Gastrocnemius medialis (tissue), 4 donors: ENCODE measurements around the gene TRIP12. TPM values are rescaled to one million over a fixed set of nuclear protein-coding genes. Genes with fewer than 3 reads are reported as not detected.

ENCODE experiments used
- ATAC-seq, 2 donors: fragments of 150-250 bp; one replicate each; pipeline ENCODE4 v1.9.1; 2016
- DNase-seq, 2 donors: peaks; one replicate each; pipeline ENCODE4 v3.0.0-alpha.2; 2019
- H3K27ac ChIP-seq, 4 donors: fragments of 200-600 bp; sonication (generic); 1 replicate in 1 of 4; 2 replicates in 3 of 4; pipeline ENCODE4 v1.5.1; 2016 to 2018; ENCODE audit warnings: mild to moderate bottlenecking in 2 of 4, moderate library complexity in 1 of 4
- H3K27me3 ChIP-seq, 3 donors: fragments of 200-600 bp; sonication (generic) in 2 of 3; 1 replicate in 1 of 3; 2 replicates in 2 of 3; pipeline versions ENCODE4 v1.5.1 to v1.6.0; 2016 to 2019; ENCODE audit warnings: mild to moderate bottlenecking in 1 of 3, moderate library complexity in 1 of 3
- H3K36me3 ChIP-seq, 2 donors: fragments of 200-600 bp; sonication (generic) in 1 of 2; one replicate each; pipeline ENCODE4 v1.5.1; 2017 to 2018
- H3K4me1 ChIP-seq, 2 donors: fragments of 200-600 bp; sonication (generic) in 1 of 2; one replicate each; pipeline ENCODE4 v1.5.1; 2016 to 2017; ENCODE audit warnings: mild to moderate bottlenecking in 2 of 2
- H3K4me3 ChIP-seq, 4 donors: fragments of 200-600 bp; sonication (generic) in 3 of 4; 1 replicate in 1 of 4; 2 replicates in 3 of 4; pipeline ENCODE4 v1.5.1; 2016 to 2019; ENCODE audit warnings: mild to moderate bottlenecking in 2 of 4
- H3K9me3 ChIP-seq, 3 donors: fragments of 200-600 bp; sonication (generic) in 2 of 3; 1 replicate in 1 of 3; 2 replicates in 2 of 3; pipeline ENCODE4 v1.5.1; 2016 to 2019
- CTCF ChIP-seq, 5 experiments: fragments of 450-650 bp in 3 of 5; fragments of 200-600 bp in 2 of 5; sonication (generic) in 2 of 5; IDR thresholded peaks in 4 of 5; conservative IDR thresholded peaks in 1 of 5; 1 replicate in 4 of 5; 2 replicates in 1 of 5; pipeline ENCODE4 v1.5.1; 2016 to 2019; ENCODE audit warnings: antibody characterized with exemption in 5 of 5, mild to moderate bottlenecking in 3 of 5, moderate library complexity in 3 of 5
- POLR2A ChIP-seq, 2 donors: fragments of 450-650 bp; IDR thresholded peaks; one replicate each; pipeline ENCODE4 v1.6.1; 2017; ENCODE audit warnings: antibody characterized with exemption in 2 of 2, mild to moderate bottlenecking in 2 of 2, moderate library complexity in 2 of 2
- in situ Hi-C, 4 donors: fragments of 200-750 bp; cut with MboI; loops; one replicate each; pipeline versions ENCODE4 v1.15.0 to v1.8.0; 2017; ENCODE audit warnings: low sequenced_read_pairs in 4 of 4
- intact Hi-C: fragments of 100-400 bp; cut with DNase I; formaldehyde crosslinking; loops from one replicate; pipeline ENCODE4 v1.15.1; 2023; ENCODE audit warnings: low total_unique reads
- total RNA-seq, 4 donors: library from RNA; depleted of rRNA; stranded (reverse); fragments of >200 nt; gene quantifications; one replicate each; pipeline versions ENCODE4 v1.1.0 to v1.2.3, GENCODE V29; 2016

Gene TRIP12
- total RNA-seq, 4 donors from 2014 or later = 122 to 152 (median 141) TPM

- TF ChIP-seq POLR2A (IDR thresholded peaks at IDR 0.05) (no peak), CTCF (IDR thresholded peaks at IDR 0.05 in 4 of 5, conservative IDR thresholded peaks at IDR 0.05 in 1 of 5) (no peak)
- DNase-seq (no peak), ATAC-seq (peak; percentile 86 to 92)
- Histone ChIP-seq H3K27me3 (no peaks in the 10 kb centered on the region), H3K27ac (peak overlapping the region; percentile 57 to 60 (median 60)), H3K4me1 (peaks cover 58 to 69% of the 10 kb centered on the region in 2 donors), H3K9me3 (no peaks in the 10 kb centered on the region), H3K4me3 (no peak overlapping the region), H3K36me3 (no peaks in the 10 kb centered on the region)
- intact Hi-C loops = no loop called here
- in situ Hi-C loops = no loop called here
These were observed 52.6 kb downstream of the TRIP12 start for GRCh38 chr2:229869226-229869625.

GRCh38 chr2:229868794-229869193, 53.0 kb downstream of the TRIP12 start:
- H3K27ac ChIP-seq = peak overlapping the region; percentile 57 to 60 (median 60)
- no peak for DNase-seq
- ATAC-seq = peak in 1 of 2 donors; percentile 55
- in situ Hi-C loops (no loop called here), intact Hi-C loops (no loop called here)
- no peak overlapping the region for H3K4me3 ChIP-seq
- H3K36me3 ChIP-seq = no peaks in the 10 kb centered on the region
- H3K27me3 ChIP-seq = no peaks in the 10 kb centered on the region
- no peaks in the 10 kb centered on the region for H3K9me3 ChIP-seq
- peaks cover 58 to 69% of the 10 kb centered on the region in 2 donors for H3K4me1 ChIP-seq
- TF ChIP-seq CTCF (IDR thresholded peaks at IDR 0.05 in 4 of 5, conservative IDR thresholded peaks at IDR 0.05 in 1 of 5) (no peak), POLR2A (IDR thresholded peaks at IDR 0.05) (no peak)

GRCh38 chr2:229865033-229865432, 56.8 kb downstream of the TRIP12 start:
- DNase-seq (no peak), ATAC-seq (no peak)
- Histone ChIP-seq H3K27me3 (no peaks in the 10 kb centered on the region), H3K9me3 (no peaks in the 10 kb centered on the region), H3K27ac (no peak overlapping the region), H3K4me1 (peaks cover 38 to 51% of the 10 kb centered on the region in 2 donors), H3K4me3 (no peak overlapping the region), H3K36me3 (no peaks in the 10 kb centered on the region)
- in situ Hi-C loops = no loop called here
- TF ChIP-seq POLR2A (IDR thresholded peaks at IDR 0.05) = no peak
- no peak for TF ChIP-seq CTCF (IDR thresholded peaks at IDR 0.05 in 4 of 5, conservative IDR thresholded peaks at IDR 0.05 in 1 of 5)
- intact Hi-C loops = no loop called here

DNA sequence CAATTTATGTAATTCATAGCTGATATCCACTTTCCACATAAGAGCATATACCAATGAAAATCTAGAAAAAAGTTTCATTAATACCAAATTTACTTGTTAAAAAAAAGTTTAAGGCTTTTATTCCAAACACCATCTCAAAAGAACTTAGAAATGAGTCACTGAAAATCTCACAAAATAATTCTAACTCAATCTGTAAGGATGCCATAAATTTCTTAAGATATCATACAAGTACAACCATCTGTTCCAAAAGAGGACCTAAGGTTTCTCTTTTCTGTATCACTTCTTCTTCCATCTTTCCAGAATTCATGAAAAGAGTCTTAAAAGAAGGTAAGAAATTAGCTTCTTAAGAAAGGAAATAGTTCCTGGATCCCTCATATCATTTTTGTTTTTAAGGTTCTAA, 60.4 kb downstream of the TRIP12 start:
- H3K9me3 ChIP-seq = no peaks in the 10 kb centered on the region
- intact Hi-C loops (no loop called here), in situ Hi-C loops (no loop called here)
- ATAC-seq (no peak), DNase-seq (no peak)
- peaks cover 8 to 19% of the 10 kb centered on the region in 2 donors for H3K4me1 ChIP-seq
- peaks cover 0 to 15% of the 10 kb centered on the region in 2 donors for H3K36me3 ChIP-seq
- H3K27me3 ChIP-seq = no peaks in the 10 kb centered on the region
- no peak overlapping the region for H3K4me3 ChIP-seq
- no peak for TF ChIP-seq CTCF (IDR thresholded peaks at IDR 0.05 in 4 of 5, conservative IDR thresholded peaks at IDR 0.05 in 1 of 5)
- no peak for TF ChIP-seq POLR2A (IDR thresholded peaks at IDR 0.05)
- H3K27ac ChIP-seq = no peak overlapping the region

GRCh38 chr2:229860334-229860733, 61.5 kb downstream of the TRIP12 start:
- TF ChIP-seq POLR2A (IDR thresholded peaks at IDR 0.05) (no peak), CTCF (IDR thresholded peaks at IDR 0.05 in 4 of 5, conservative IDR thresholded peaks at IDR 0.05 in 1 of 5) (no peak)
- DNase-seq = no peak
- no peak overlapping the region for H3K27ac ChIP-seq
- H3K36me3 ChIP-seq = peaks cover 0 to 15% of the 10 kb centered on the region in 2 donors
- no peaks in the 10 kb centered on the region for H3K9me3 ChIP-seq
- intact Hi-C loops (no loop called here), in situ Hi-C loops (no loop called here)
- H3K4me1 ChIP-seq = peaks cover 8 to 9% of the 10 kb centered on the region in 2 donors
- H3K4me3 ChIP-seq = no peak overlapping the region
- ATAC-seq = no peak
- H3K27me3 ChIP-seq = no peaks in the 10 kb centered on the region
